Hepatocyte (in vitro differentiated cells): Measurements from ENCODE around the gene DENND4C. TPM values are rescaled to one million over a fixed set of nuclear protein-coding genes. Genes with fewer than 3 reads are reported as not detected.

Experiments used
- DNase-seq: peaks from one replicate; pipeline ENCODE4 v3.0.0-alpha.2; 2016; ENCODE audit warnings: low spot score
- H2AFZ ChIP-seq: fragments of 200-600 bp; sonication (generic); 2 replicates; pipeline ENCODE4 v1.6.0; 2016; ENCODE audit warnings: antibody characterized with exemption, mild to moderate bottlenecking
- H3K27ac ChIP-seq: fragments of 200-600 bp; sonication (generic); 2 replicates; pipeline ENCODE4 v1.5.1; 2016; ENCODE audit warnings: mild to moderate bottlenecking
- H3K27me3 ChIP-seq: fragments of 200-600 bp; sonication (generic); 2 replicates; pipeline ENCODE4 v1.6.1; 2016
- H3K36me3 ChIP-seq: fragments of 200-600 bp; sonication (generic); replicated peaks from 2 replicates; pipeline ENCODE4 v1.5.1; 2016; ENCODE audit warnings: low read depth; ENCODE audit not compliant: insufficient read depth
- H3K4me1 ChIP-seq: fragments of 200-600 bp; sonication (generic); 2 replicates; pipeline ENCODE4 v1.5.1; 2016; ENCODE audit warnings: mild to moderate bottlenecking, moderate library complexity; ENCODE audit not compliant: insufficient read depth
- H3K4me2 ChIP-seq: fragments of 200-600 bp; sonication (generic); 2 replicates; pipeline ENCODE4 v1.6.0; 2016
- H3K4me3 ChIP-seq: fragments of 200-600 bp; sonication (generic); 2 replicates; pipeline ENCODE4 v1.5.1; 2016; ENCODE audit warnings: mild to moderate bottlenecking
- H3K79me2 ChIP-seq: fragments of 200-600 bp; sonication (generic); 2 replicates; pipeline ENCODE4 v1.6.0; 2017; ENCODE audit warnings: mild to moderate bottlenecking
- H3K9me2 ChIP-seq: fragments of 200-600 bp; sonication (generic); replicated peaks from 2 replicates; pipeline ENCODE4 v1.6.0; 2017; ENCODE audit warnings: mild to moderate bottlenecking; ENCODE audit not compliant: insufficient read depth
- H3K9me3 ChIP-seq: fragments of 200-600 bp; sonication (generic); 2 replicates; pipeline ENCODE4 v1.5.1; 2016; ENCODE audit warnings: low read depth, mild to moderate bottlenecking
- H4K20me1 ChIP-seq: fragments of 200-600 bp; sonication (generic); 2 replicates; pipeline ENCODE4 v1.6.0; 2016; ENCODE audit warnings: mild to moderate bottlenecking; ENCODE audit not compliant: insufficient read depth, poor library complexity, severe bottlenecking
- CTCF ChIP-seq: fragments of 200-600 bp; sonication (generic); IDR thresholded peaks from 2 replicates; pipeline ENCODE4 v1.5.1; 2016; ENCODE audit warnings: antibody characterized with exemption, mild to moderate bottlenecking; ENCODE audit not compliant: poor library complexity
- EZH2 ChIP-seq: fragments of 200-600 bp; sonication (generic); IDR thresholded peaks from 2 replicates; pipeline ENCODE4 v1.6.1; 2016; ENCODE audit warnings: antibody characterized with exemption, mild to moderate bottlenecking, borderline replicate concordance
- EZH2phosphoT487 ChIP-seq: fragments of 200-600 bp; sonication (generic); IDR thresholded peaks from one replicate; pipeline ENCODE4 v1.6.1; 2018; ENCODE audit warnings: antibody characterized with exemption, mild to moderate bottlenecking, low read depth, moderate library complexity; ENCODE audit not compliant: unreplicated experiment, severe bottlenecking
- WGBS: methylation state at CpG from one replicate; pipeline ENCODE4 v1.1.6; 2016; ENCODE audit warnings: low lambda C conversion rate; ENCODE audit errors: missing lambda C conversion rate; 5-methylcytosine and 5-hydroxymethylcytosine counted together
- polyA plus RNA-seq: library from polyadenylated mRNA; unstranded; fragments of >200 nt; fragmentation: Nextera tagmentation; extraction: Ambion mirVana; gene quantifications from 2 replicates; pipeline ENCODE4 v1.2.1, GENCODE V29; 2016
- total RNA-seq: library from RNA; depleted of rRNA; stranded (reverse); fragments of >200 nt; gene quantifications from 2 replicates; pipeline ENCODE4 v1.2.3, GENCODE V29; 2014

Gene DENND4C
- total and polyA plus RNA-seq, 2 experiments from 2014 or later, result 14.9 to 82.6 TPM

GRCh38 chr9:19271081-19271480, 40.6 kb downstream of the DENND4C start:
- H3K27ac ChIP-seq, result no peak overlapping the region
- no peak overlapping the region for H3K4me2 ChIP-seq
- no peaks in the 10 kb centered on the region for H3K9me2 ChIP-seq
- H2AFZ ChIP-seq, result no peak overlapping the region
- no peak for DNase-seq
- H3K9me3 ChIP-seq, result peaks cover 9% of the 10 kb centered on the region
- H4K20me1 ChIP-seq, result peaks cover 53% of the 10 kb centered on the region
- H3K4me3 ChIP-seq, result no peak overlapping the region
- no peak for TF ChIP-seq EZH2
- TF ChIP-seq CTCF, result no peak
- TF ChIP-seq EZH2phosphoT487, result no peak
- WGBS, result 93% methylated on average over 4 of the region's 4 CpGs
- H3K79me2 ChIP-seq, result peaks cover 95% of the 10 kb centered on the region
- H3K27me3 ChIP-seq, result no peaks in the 10 kb centered on the region
- no peaks in the 10 kb centered on the region for H3K36me3 ChIP-seq
- no peaks in the 10 kb centered on the region for H3K4me1 ChIP-seq

- H3K79me2 ChIP-seq, result peaks cover 90% of the 10 kb centered on the region
- no peak overlapping the region for H3K4me2 ChIP-seq
- H2AFZ ChIP-seq, result no peak overlapping the region
- H3K27ac ChIP-seq, result no peak overlapping the region
- H3K9me2 ChIP-seq, result no peaks in the 10 kb centered on the region
- H3K4me1 ChIP-seq, result no peaks in the 10 kb centered on the region
- no peak overlapping the region for H3K4me3 ChIP-seq
- H3K9me3 ChIP-seq, result no peaks in the 10 kb centered on the region
- peaks cover 19% of the 10 kb centered on the region for H4K20me1 ChIP-seq
- H3K27me3 ChIP-seq, result no peaks in the 10 kb centered on the region
- no peak for TF ChIP-seq CTCF
- TF ChIP-seq EZH2, result no peak
- no peak for TF ChIP-seq EZH2phosphoT487
- H3K36me3 ChIP-seq, result peaks cover 4% of the 10 kb centered on the region
- no peak for DNase-seq
These were observed 51.3 kb downstream of the DENND4C start for GRCh38 chr9:19281801-19282200.

GRCh38 chr9:19283072-19283710, 52.7 kb downstream of the DENND4C start:
- Histone ChIP-seq H2AFZ (no peak overlapping the region), H4K20me1 (peaks cover 13% of the 10 kb centered on the region), H3K27me3 (no peaks in the 10 kb centered on the region), H3K4me3 (no peak overlapping the region), H3K36me3 (peaks cover 4% of the 10 kb centered on the region), H3K27ac (no peak overlapping the region), H3K9me2 (no peaks in the 10 kb centered on the region), H3K9me3 (no peaks in the 10 kb centered on the region), H3K4me1 (no peaks in the 10 kb centered on the region), H3K4me2 (no peak overlapping the region), H3K79me2 (peaks cover 91% of the 10 kb centered on the region)
- DNase-seq, result no peak
- over 99% methylated on average over 5 of the region's 5 CpGs for WGBS
- no peak for TF ChIP-seq EZH2phosphoT487
- no peak for TF ChIP-seq CTCF
- TF ChIP-seq EZH2, result no peak

GRCh38 chr9:19284729-19285128, 54.2 kb downstream of the DENND4C start:
- WGBS, result 69% methylated on average over 3 of the region's 3 CpGs
- no peaks in the 10 kb centered on the region for H3K27me3 ChIP-seq
- no peak overlapping the region for H2AFZ ChIP-seq
- H3K27ac ChIP-seq, result no peak overlapping the region
- no peaks in the 10 kb centered on the region for H3K4me1 ChIP-seq
- H3K4me3 ChIP-seq, result no peak overlapping the region
- no peaks in the 10 kb centered on the region for H3K36me3 ChIP-seq
- peaks cover 84% of the 10 kb centered on the region for H3K79me2 ChIP-seq
- no peaks in the 10 kb centered on the region for H3K9me2 ChIP-seq
- H3K9me3 ChIP-seq, result no peaks in the 10 kb centered on the region
- no peak for TF ChIP-seq EZH2
- TF ChIP-seq EZH2phosphoT487, result no peak
- no peak for TF ChIP-seq CTCF
- peaks cover 8% of the 10 kb centered on the region for H4K20me1 ChIP-seq
- H3K4me2 ChIP-seq, result no peak overlapping the region
- no peak for DNase-seq
